Gastroesophageal sphincter (tissue), 3 donors: ENCODE measurements around the gene AFF3.

Experiments
- CTCF ChIP-seq, 4 experiments: fragments of 200-600 bp in 2 of 4; fragments of 450-650 bp in 2 of 4; sonication (generic) in 1 of 4; IDR thresholded peaks; one replicate each; pipeline ENCODE4 v1.5.1; 2017 to 2019; ENCODE audit warnings: antibody characterized with exemption in 4 of 4, mild to moderate bottlenecking in 2 of 4, moderate library complexity in 2 of 4
- POLR2AphosphoS5 ChIP-seq: sonication (generic); formaldehyde crosslinking; IDR thresholded peaks from one replicate; pipeline ENCODE4 v1.6.1; 2017; ENCODE audit warnings: antibody characterized with exemption

GRCh38 chr2:99862566-99862965, 279.8 kb downstream of the AFF3 start:
- TF ChIP-seq CTCF (IDR thresholded peaks at IDR 0.05) = no peak
- TF ChIP-seq POLR2AphosphoS5 = no peak
